HG02870 (cell line): Measurements from ENCODE around the gene NPAP1.
"Not testable (repeated sequence)": the region's sequence is repeated elsewhere in the genome, so short reads cannot be mapped to it uniquely, and the experiment has no call there.

Experiments
- ATAC-seq: cut with Tn5 transposase; IDR thresholded peaks from one replicate; pipeline ENCODE4 v1.9.1; 2021; ENCODE audit warnings: mild to moderate bottlenecking, moderate library complexity; ENCODE audit not compliant: unreplicated experiment

The NPAP1 gene

GRCh38 chr15:24675332-24676144 is at the start of gene NPAP1:
TSS of gene NPAP1 (plus strand) at chr15:24675775. CDS start at chr15:24675868, 93 bp downstream.
- no peak for ATAC-seq

- ATAC-seq, result no peak
Measured at GRCh38 chr15:24627443-24627842, 48.1 kb upstream of the NPAP1 start.

- no peak for ATAC-seq
Measured at GRCh38 chr15:24633082-24633481, 42.5 kb upstream of the NPAP1 start.

GRCh38 chr15:24639412-24639811 is 36.2 kb upstream of the NPAP1 start:
- ATAC-seq, result not testable (repeated sequence)

GRCh38 chr15:24645627-24646026 is 29.9 kb upstream of the NPAP1 start:
- no peak for ATAC-seq

- ATAC-seq, result no peak
Measured at GRCh38 chr15:24659622-24660021, 16.0 kb upstream of the NPAP1 start.

GRCh38 chr15:24662991-24663390 is 12.6 kb upstream of the NPAP1 start:
- no peak for ATAC-seq

- ATAC-seq, result no peak
Measured at GRCh38 chr15:24676431-24676830, 856 bp downstream of the NPAP1 start.

- ATAC-seq, result no peak
Measured at GRCh38 chr15:24678485-24678884, 2.9 kb downstream of the NPAP1 start.

GRCh38 chr15:24682002-24682401 is 6.4 kb downstream of the NPAP1 start:
- ATAC-seq, result no peak

GRCh38 chr15:24682905-24683304 is 7.3 kb downstream of the NPAP1 start:
- ATAC-seq, result not testable (repeated sequence)

GRCh38 chr15:24683736-24684135 is 8.2 kb downstream of the NPAP1 start:
- ATAC-seq, result no peak

- ATAC-seq, result no peak
Measured at GRCh38 chr15:24684313-24684712, 8.7 kb downstream of the NPAP1 start.

- ATAC-seq, result no peak
Measured at GRCh38 chr15:24696201-24696600, 20.6 kb downstream of the NPAP1 start.

GRCh38 chr15:24696842-24697241 is 21.3 kb downstream of the NPAP1 start:
- no peak for ATAC-seq

- no peak for ATAC-seq
Measured at GRCh38 chr15:24718289-24719082, 42.9 kb downstream of the NPAP1 start.

- no peak for ATAC-seq
Measured at GRCh38 chr15:24729760-24730159, 54.2 kb downstream of the NPAP1 start.
